H9 (cell line): ENCODE measurements around the gene LMO4. TPM values are rescaled to one million over a fixed set of nuclear protein-coding genes. Genes with fewer than 3 reads are reported as not detected.

Source experiments
- DNase-seq: peaks from one replicate; pipeline ENCODE4 v3.0.0-alpha.2; 2017
- H2AFZ ChIP-seq: one replicate; pipeline ENCODE4 v1.6.1; 2013; ENCODE audit warnings: mild to moderate bottlenecking, low read length, control low read depth, moderate library complexity
- H2AK5ac ChIP-seq: 2 replicates; pipeline ENCODE4 v1.6.1; 2013; ENCODE audit warnings: low read length, control low read depth, mixed read lengths; ENCODE audit not compliant: insufficient read length
- H2BK120ac ChIP-seq: one replicate; pipeline ENCODE4 v1.6.1; 2013; ENCODE audit warnings: low read depth, mild to moderate bottlenecking, low read length, control low read depth, inconsistent platforms; ENCODE audit not compliant: poor library complexity, severe bottlenecking
- H2BK12ac ChIP-seq: 2 replicates; pipeline ENCODE4 v1.6.1; 2013; ENCODE audit warnings: low read length, control low read depth, mixed read lengths, low read depth; ENCODE audit not compliant: insufficient read length
- H2BK15ac ChIP-seq: 2 replicates; pipeline ENCODE4 v1.6.1; 2013; ENCODE audit warnings: low read depth, low read length, control low read depth
- H2BK20ac ChIP-seq: one replicate; pipeline ENCODE4 v1.6.1; 2013; ENCODE audit warnings: low read depth, mild to moderate bottlenecking, low read length, control low read depth, inconsistent platforms; ENCODE audit not compliant: poor library complexity, severe bottlenecking
- H2BK5ac ChIP-seq: 2 replicates; pipeline ENCODE4 v1.6.1; 2013; ENCODE audit warnings: low read length, control low read depth, mixed read lengths; ENCODE audit not compliant: insufficient read length
- H3K14ac ChIP-seq: 2 replicates; pipeline ENCODE4 v1.6.1; 2013; ENCODE audit warnings: low read length, control low read depth; ENCODE audit not compliant: insufficient read depth
- H3K18ac ChIP-seq: 2 replicates; pipeline ENCODE4 v1.6.1; 2013; ENCODE audit warnings: low read depth, mild to moderate bottlenecking, mixed read lengths, low read length, control low read depth; ENCODE audit not compliant: insufficient read length
- H3K23ac ChIP-seq: 2 replicates; pipeline ENCODE4 v1.6.1; 2013; ENCODE audit warnings: low read length, control low read depth, mixed read lengths, low read depth; ENCODE audit not compliant: insufficient read length
- H3K23me2 ChIP-seq: 2 replicates; pipeline ENCODE4 v1.6.1; 2013; ENCODE audit warnings: low read depth, mild to moderate bottlenecking, mixed read lengths, low read length, control low read depth; ENCODE audit not compliant: insufficient read length, poor library complexity, severe bottlenecking
- H3K27ac ChIP-seq: 2 replicates; pipeline ENCODE4 v1.5.1; 2013; ENCODE audit warnings: low read length, control low read depth, mixed read lengths, low read depth; ENCODE audit not compliant: insufficient read length
- H3K27me3 ChIP-seq: 2 replicates; pipeline ENCODE4 v1.6.1; 2013; ENCODE audit warnings: low read length, control low read depth, inconsistent platforms; ENCODE audit not compliant: insufficient read depth
- H3K4ac ChIP-seq: 2 replicates; pipeline ENCODE4 v1.6.1; 2013; ENCODE audit warnings: low read depth, mild to moderate bottlenecking, control low read depth, inconsistent platforms, low read length, moderate library complexity
- H3K4me1 ChIP-seq: 2 replicates; pipeline ENCODE4 v1.6.1; 2013; ENCODE audit warnings: low read length, control low read depth, inconsistent platforms; ENCODE audit not compliant: insufficient read depth
- H3K4me2 ChIP-seq: 2 replicates; pipeline ENCODE4 v1.6.1; 2013; ENCODE audit warnings: low read length, control low read depth, mixed read lengths; ENCODE audit not compliant: insufficient read length, insufficient read depth
- H3K56ac ChIP-seq: 2 replicates; pipeline ENCODE4 v1.6.1; 2013; ENCODE audit warnings: low read depth, mild to moderate bottlenecking, mixed read lengths, low read length, control low read depth; ENCODE audit not compliant: insufficient read length
- H3K79me1 ChIP-seq: 2 replicates; pipeline ENCODE4 v1.6.1; 2013; ENCODE audit warnings: low read depth, mild to moderate bottlenecking, moderate library complexity, low read length, control low read depth, inconsistent platforms; ENCODE audit not compliant: insufficient read depth, poor library complexity, severe bottlenecking
- H3K79me2 ChIP-seq: 2 replicates; pipeline ENCODE4 v1.6.1; 2013; ENCODE audit warnings: low read length, control low read depth, inconsistent platforms; ENCODE audit not compliant: insufficient read depth
- H3K9ac ChIP-seq: 2 replicates; pipeline ENCODE4 v1.6.1; 2013; ENCODE audit warnings: low read length, control low read depth, mixed read lengths; ENCODE audit not compliant: insufficient read length; ENCODE audit errors: extremely low read depth
- H3K9me3 ChIP-seq: one replicate; pipeline ENCODE4 v1.6.1; 2013; ENCODE audit warnings: low read depth, low read length, inconsistent platforms; ENCODE audit not compliant: control insufficient read depth
- H3T11ph ChIP-seq: one replicate; pipeline ENCODE4 v1.6.1; 2013; ENCODE audit warnings: mild to moderate bottlenecking, low read length, control low read depth, inconsistent platforms
- H4K20me1 ChIP-seq: one replicate; pipeline ENCODE4 v1.6.1; 2013; ENCODE audit not compliant: control insufficient read depth, insufficient read length, insufficient read depth
- H4K5ac ChIP-seq: 2 replicates; pipeline ENCODE4 v1.6.1; 2013; ENCODE audit warnings: low read depth, mild to moderate bottlenecking, mixed read lengths, low read length, control low read depth; ENCODE audit not compliant: insufficient read length
- H4K8ac ChIP-seq: replicated peaks from 2 replicates; pipeline ENCODE4 v1.6.1; 2013; ENCODE audit warnings: low read length, control low read depth, mixed read lengths, low read depth; ENCODE audit not compliant: insufficient read length
- H4K91ac ChIP-seq: 2 replicates; pipeline ENCODE4 v1.6.1; 2013; ENCODE audit warnings: low read depth, mild to moderate bottlenecking, moderate library complexity, mixed read lengths, low read length, control low read depth; ENCODE audit not compliant: insufficient read length
- H3K27ac Mint-ChIP-seq, 3 experiments: 2 replicates in 2 of 3; 3 replicates in 1 of 3; pipeline ENCODE4 v1.8.0; 2020 to 2021; ENCODE audit warnings: mixed read lengths in 3 of 3, mild to moderate bottlenecking in 1 of 3, moderate library complexity in 1 of 3
- H3K27me3 Mint-ChIP-seq: 2 replicates; pipeline ENCODE4 v1.8.0; 2021; ENCODE audit warnings: low read depth, mild to moderate bottlenecking, moderate library complexity, mixed read lengths
- H3K36me3 Mint-ChIP-seq, 3 experiments: 2 replicates in 2 of 3; 3 replicates in 1 of 3; pipeline ENCODE4 v1.8.0; 2020 to 2021; ENCODE audit warnings: low read depth in 3 of 3, mixed read lengths in 3 of 3; ENCODE audit not compliant: insufficient read depth in 1 of 3
- H3K4me1 Mint-ChIP-seq, 2 experiments: 2 replicates each; pipeline ENCODE4 v1.8.0; 2020; ENCODE audit warnings: mixed read lengths in 2 of 2
- H3K4me3 Mint-ChIP-seq, 2 experiments: 2 replicates in 1 of 2; 3 replicates in 1 of 2; pipeline ENCODE4 v1.8.0; 2020 to 2021; ENCODE audit warnings: mild to moderate bottlenecking in 2 of 2, mixed read lengths in 2 of 2, moderate library complexity in 1 of 2
- H3K9me3 Mint-ChIP-seq, 2 experiments: 2 replicates in 1 of 2; 3 replicates in 1 of 2; pipeline ENCODE4 v1.8.0; 2020; ENCODE audit warnings: mild to moderate bottlenecking in 2 of 2, mixed read lengths in 2 of 2, moderate library complexity in 1 of 2
- total RNA-seq: library from RNA; stranded (reverse); gene quantifications from 2 replicates; pipeline ENCODE4 v1.2.1, GENCODE V29; 2021
- TF ChIP-seq, protein P1 (sequence below): fragments of 200-600 bp; sonication (generic); conservative IDR thresholded peaks from 3 replicates; pipeline ENCODE4 v1.8.0; 2021; ENCODE audit warnings: antibody characterized with exemption, mild to moderate bottlenecking

The LMO4 gene
- total RNA-seq, 1 experiment from 2014 or later, result 64.9 TPM

DNA sequence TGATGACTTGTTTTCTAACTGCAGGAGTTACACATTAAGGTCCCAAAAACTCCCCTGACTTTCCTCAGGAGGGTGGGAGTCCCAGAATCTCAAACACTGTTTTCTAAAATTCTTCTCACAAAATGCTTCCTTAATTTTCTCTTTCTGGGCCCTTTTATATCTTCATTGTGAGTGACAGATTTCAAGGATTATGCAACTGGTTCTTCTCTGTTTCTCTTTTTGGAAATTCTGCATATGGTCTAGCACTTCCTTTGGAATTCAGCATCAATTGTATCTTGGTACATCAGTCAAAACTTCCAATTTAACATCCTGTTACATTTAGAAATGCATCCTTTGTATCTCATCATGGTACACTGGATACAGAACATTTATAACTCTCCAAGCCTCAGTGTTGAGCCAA, 59.7 kb downstream of the LMO4 start:
- Histone ChIP-seq H2BK20ac (no peak overlapping the region), H4K20me1 (no peaks in the 10 kb centered on the region), H3K18ac (no peak overlapping the region), H3K56ac (no peak overlapping the region), H3K27me3 (no peaks in the 10 kb centered on the region), H2BK15ac (no peak overlapping the region), H4K5ac (no peak overlapping the region), H3K79me2 (no peaks in the 10 kb centered on the region), H3K4me1 (no peaks in the 10 kb centered on the region), H3T11ph (no peak overlapping the region), H3K9ac (no peak overlapping the region), H3K27ac (no peak overlapping the region), H3K4ac (no peak overlapping the region), H2BK12ac (no peak overlapping the region), H3K9me3 (no peaks in the 10 kb centered on the region), H2BK5ac (no peak overlapping the region), H3K23ac (no peak overlapping the region), H2BK120ac (no peak overlapping the region), H2AK5ac (no peak overlapping the region), H3K4me2 (no peak overlapping the region), H2AFZ (no peak overlapping the region), H3K23me2 (no peaks in the 10 kb centered on the region), H4K91ac (no peak overlapping the region), H4K8ac (no peak overlapping the region), H3K79me1 (no peaks in the 10 kb centered on the region), H3K14ac (no peak overlapping the region)
- Mint-ChIP-seq H3K36me3 (no peaks in the 10 kb centered on the region; a peak in 1 of 7 replicates), H3K27me3 (no peaks in the 10 kb centered on the region), H3K9me3 (peaks cover 4 to 9% of the 10 kb centered on the region in 2 experiments; a peak in 3 of 5 replicates), H3K4me3 (no peak overlapping the region), H3K27ac (no peak overlapping the region), H3K4me1 (peaks cover 4 to 5% of the 10 kb centered on the region in 2 experiments; a peak in 2 of 4 replicates)
- TF ChIP-seq, protein P1, sequence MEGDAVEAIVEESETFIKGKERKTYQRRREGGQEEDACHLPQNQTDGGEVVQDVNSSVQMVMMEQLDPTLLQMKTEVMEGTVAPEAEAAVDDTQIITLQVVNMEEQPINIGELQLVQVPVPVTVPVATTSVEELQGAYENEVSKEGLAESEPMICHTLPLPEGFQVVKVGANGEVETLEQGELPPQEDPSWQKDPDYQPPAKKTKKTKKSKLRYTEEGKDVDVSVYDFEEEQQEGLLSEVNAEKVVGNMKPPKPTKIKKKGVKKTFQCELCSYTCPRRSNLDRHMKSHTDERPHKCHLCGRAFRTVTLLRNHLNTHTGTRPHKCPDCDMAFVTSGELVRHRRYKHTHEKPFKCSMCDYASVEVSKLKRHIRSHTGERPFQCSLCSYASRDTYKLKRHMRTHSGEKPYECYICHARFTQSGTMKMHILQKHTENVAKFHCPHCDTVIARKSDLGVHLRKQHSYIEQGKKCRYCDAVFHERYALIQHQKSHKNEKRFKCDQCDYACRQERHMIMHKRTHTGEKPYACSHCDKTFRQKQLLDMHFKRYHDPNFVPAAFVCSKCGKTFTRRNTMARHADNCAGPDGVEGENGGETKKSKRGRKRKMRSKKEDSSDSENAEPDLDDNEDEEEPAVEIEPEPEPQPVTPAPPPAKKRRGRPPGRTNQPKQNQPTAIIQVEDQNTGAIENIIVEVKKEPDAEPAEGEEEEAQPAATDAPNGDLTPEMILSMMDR, result no peak
- no peak for DNase-seq
